Neural crest cell (in vitro differentiated cells): ENCODE data around the gene LRRC72. TPM values are rescaled to one million over a fixed set of nuclear protein-coding genes. Genes with fewer than 3 reads are reported as not detected.
A peak's percentile ranks its signal among the peaks of the same experiment; 100 is the strongest.

Experiments
- DNase-seq: peaks from one replicate; pipeline ENCODE4 v3.0.0; 2021; ENCODE audit warnings: low read depth, mixed read lengths, low spot score
- H3K27ac Mint-ChIP-seq: one replicate; pipeline ENCODE4 v1.8.0; 2021; ENCODE audit warnings: mild to moderate bottlenecking, mixed read lengths; ENCODE audit not compliant: unreplicated experiment
- H3K27me3 Mint-ChIP-seq: 2 replicates; pipeline ENCODE4 v1.8.0; 2021; ENCODE audit warnings: low read depth, mild to moderate bottlenecking, mixed read lengths
- H3K36me3 Mint-ChIP-seq: 2 replicates; pipeline ENCODE4 v1.8.0; 2021; ENCODE audit warnings: low read depth, mild to moderate bottlenecking, mixed read lengths
- H3K4me1 Mint-ChIP-seq: 2 replicates; pipeline ENCODE4 v1.8.0; 2021; ENCODE audit warnings: mixed read lengths
- H3K4me3 Mint-ChIP-seq: one replicate; pipeline ENCODE4 v1.8.0; 2021; ENCODE audit warnings: mild to moderate bottlenecking, mixed read lengths
- H3K9me3 Mint-ChIP-seq: 2 replicates; pipeline ENCODE4 v1.8.0; 2021; ENCODE audit warnings: mixed read lengths
- CTCF ChIP-seq: fragments of 200-600 bp; sonication (generic); conservative IDR thresholded peaks from 2 replicates; pipeline ENCODE4 v1.5.0; 2021; ENCODE audit warnings: antibody characterized with exemption, mild to moderate bottlenecking
- total RNA-seq: library from RNA; stranded (reverse); gene quantifications from 2 replicates; pipeline ENCODE4 v1.2.1, GENCODE V29; 2021

LRRC72 gene
- total RNA-seq, 1 donor from 2014 or later: not detected

- TF ChIP-seq CTCF: no peak
- H3K27ac Mint-ChIP-seq: no peak overlapping the region
- no peak for DNase-seq
Measured at GRCh38 chr7:16598015-16598414, 71.4 kb downstream of the LRRC72 start.

GRCh38 chr7:16599860-16600259 lies 73.2 kb downstream of the LRRC72 start:
- H3K4me3 Mint-ChIP-seq: no peak overlapping the region
- no peaks in the 10 kb centered on the region for H3K9me3 Mint-ChIP-seq
- H3K36me3 Mint-ChIP-seq: peaks cover 24% of the 10 kb centered on the region
- no peak for DNase-seq
- H3K4me1 Mint-ChIP-seq: no peaks in the 10 kb centered on the region
- no peaks in the 10 kb centered on the region for H3K27me3 Mint-ChIP-seq
- H3K27ac Mint-ChIP-seq: no peak overlapping the region
- no peak for TF ChIP-seq CTCF

More at GRCh38 chr7:16598015-16598414, 71.4 kb downstream of the LRRC72 start:
- H3K4me1 Mint-ChIP-seq: no peaks in the 10 kb centered on the region
- no peaks in the 10 kb centered on the region for H3K9me3 Mint-ChIP-seq
- no peak overlapping the region for H3K4me3 Mint-ChIP-seq
- no peaks in the 10 kb centered on the region for H3K27me3 Mint-ChIP-seq
- peaks cover 19% of the 10 kb centered on the region for H3K36me3 Mint-ChIP-seq

GRCh38 chr7:16603633-16604032 lies 77.0 kb downstream of the LRRC72 start:
- Mint-ChIP-seq H3K27me3 (no peaks in the 10 kb centered on the region), H3K9me3 (no peaks in the 10 kb centered on the region), H3K27ac (no peak overlapping the region), H3K4me1 (no peaks in the 10 kb centered on the region), H3K36me3 (peaks cover 21% of the 10 kb centered on the region), H3K4me3 (no peak overlapping the region)
- TF ChIP-seq CTCF: no peak
- DNase-seq: no peak

- Mint-ChIP-seq H3K4me1 (no peaks in the 10 kb centered on the region), H3K4me3 (no peak overlapping the region), H3K36me3 (peaks cover 21% of the 10 kb centered on the region), H3K27me3 (no peaks in the 10 kb centered on the region), H3K27ac (no peak overlapping the region), H3K9me3 (no peaks in the 10 kb centered on the region)
- TF ChIP-seq CTCF: peak; percentile 24
- no peak for DNase-seq
Measured at GRCh38 chr7:16604054-16604453, 77.4 kb downstream of the LRRC72 start.

- Mint-ChIP-seq H3K36me3 (peaks cover 16% of the 10 kb centered on the region), H3K4me3 (no peak overlapping the region), H3K4me1 (no peaks in the 10 kb centered on the region), H3K9me3 (no peaks in the 10 kb centered on the region), H3K27ac (peak overlapping the region; percentile 24), H3K27me3 (no peaks in the 10 kb centered on the region)
- DNase-seq: no peak
- TF ChIP-seq CTCF: no peak
Measured at GRCh38 chr7:16606704-16607103, 80.1 kb downstream of the LRRC72 start.
